ENCODE results near the gene TRIM50.
"Not testable (repeated sequence)": the region's sequence is repeated elsewhere in the genome, so short reads cannot be mapped to it uniquely, and the experiment has no call there.

GRCh38 chr7:73311421-73311820 lies 16.5 kb downstream of the TRIM50 start:
- not testable (repeated sequence) for TF ChIP-seq POLR2A, CTCF, POLR2AphosphoS5 (IDR thresholded peaks at IDR 0.05)
